NAMALWA (cell line): ENCODE measurements around the gene RBMS3.
"Not testable (repeated sequence)": the region's sequence is repeated elsewhere in the genome, so short reads cannot be mapped to it uniquely, and the experiment has no call there.

ENCODE experiments used
- DNase-seq: peaks from one replicate; pipeline ENCODE4 v3.0.0-alpha.2; 2015; ENCODE audit warnings: low spot score

RBMS3 gene

DNA sequence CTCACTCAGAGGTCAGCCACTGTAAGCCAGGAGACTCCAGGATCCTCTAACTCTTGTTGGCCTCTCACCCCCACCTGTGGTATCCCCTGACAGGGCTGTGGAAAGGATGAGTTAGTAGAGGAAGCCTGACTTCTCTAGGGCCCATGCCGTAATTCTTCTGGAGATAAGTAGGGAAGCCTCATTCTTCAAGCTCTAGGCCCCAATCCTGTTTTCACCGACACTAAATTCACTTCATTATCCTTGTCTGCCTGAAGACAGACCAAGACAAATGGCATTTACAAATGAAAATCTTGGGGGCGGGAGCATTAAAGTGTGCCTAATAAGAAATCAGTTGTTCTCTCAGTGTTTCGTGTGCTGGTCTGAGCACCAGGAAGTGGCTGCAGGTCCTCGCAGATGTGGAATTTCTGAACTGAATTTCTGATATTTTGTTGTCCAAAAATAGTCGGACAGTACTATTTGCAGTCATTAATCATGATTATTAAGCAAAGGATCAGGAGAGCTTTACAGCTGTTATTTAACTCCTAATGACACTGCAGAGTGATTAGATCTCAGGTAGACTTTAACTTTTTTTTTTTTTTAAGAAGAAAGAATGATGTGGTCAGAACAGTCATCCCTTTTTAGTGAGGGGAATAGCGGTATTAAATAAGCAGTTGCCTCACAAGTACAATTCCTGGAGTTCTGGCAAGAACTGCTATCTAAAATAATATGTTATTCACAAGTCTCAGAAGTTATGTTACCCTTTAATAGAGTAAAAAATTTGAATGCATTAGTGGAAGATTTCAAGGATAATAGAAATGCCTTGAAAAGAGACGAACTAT, 58.4 kb downstream of the RBMS3 start:
- DNase-seq = no peak

DNA sequence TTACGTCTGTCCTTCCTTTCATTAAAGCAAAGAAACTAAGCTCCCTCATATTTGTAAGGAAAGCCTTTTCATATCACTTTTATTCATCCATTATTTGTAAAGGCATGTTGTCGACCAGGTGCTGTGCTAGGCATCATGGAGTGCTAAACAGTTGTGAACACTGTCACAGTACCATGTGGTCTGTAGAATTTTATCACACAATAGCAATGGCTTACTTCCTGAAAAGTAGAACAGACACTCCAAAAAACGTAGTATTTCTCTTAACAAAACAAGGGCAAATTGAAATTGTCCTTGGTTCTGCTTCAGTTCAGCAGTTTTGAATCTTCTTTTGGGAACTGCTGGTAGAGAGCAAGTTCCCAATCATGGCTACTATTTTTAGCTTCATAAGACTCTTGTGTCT, 63.3 kb downstream of the RBMS3 start:
- DNase-seq = no peak

DNA sequence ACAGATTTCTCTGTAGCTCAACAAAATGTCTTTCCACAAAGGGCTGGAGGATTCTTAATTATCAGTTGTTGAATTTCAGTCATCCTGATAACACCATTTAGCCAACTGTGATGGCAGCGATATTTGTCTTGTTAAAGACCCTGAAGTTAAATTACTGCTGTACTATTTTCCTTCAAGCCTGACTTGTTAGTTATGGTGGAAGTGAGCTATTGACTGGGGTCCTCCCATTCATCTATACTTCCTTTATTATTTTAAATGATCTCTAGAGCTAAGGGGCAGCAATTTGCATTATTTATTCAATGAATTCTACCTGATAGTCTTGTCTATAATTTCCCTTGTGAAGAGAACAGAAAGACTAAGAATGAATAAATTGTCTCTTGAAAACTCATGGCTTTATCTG, 64.1 kb downstream of the RBMS3 start:
- DNase-seq = no peak

GRCh38 chr3:29345516-29346300, 64.8 kb downstream of the RBMS3 start:
- no peak for DNase-seq

DNA sequence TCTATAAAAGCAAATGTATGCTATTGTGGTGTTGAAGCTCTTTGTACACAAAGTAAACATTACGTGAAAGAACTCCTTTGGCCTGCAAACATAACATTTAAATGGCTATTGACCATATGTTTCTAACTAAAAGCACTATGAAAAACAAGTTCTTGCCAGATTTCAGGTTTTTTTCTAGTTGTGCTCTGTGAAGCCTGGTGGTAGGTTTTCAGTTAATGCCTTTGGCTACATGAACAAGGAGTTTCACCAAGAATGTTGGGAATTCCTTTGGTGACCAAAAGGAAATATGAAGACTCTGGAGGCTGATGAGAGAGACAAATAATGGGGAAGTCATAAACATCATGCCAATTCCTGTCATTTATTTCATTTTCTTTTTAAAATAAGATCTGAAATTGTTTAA, 66.0 kb downstream of the RBMS3 start:
- no peak for DNase-seq

DNA sequence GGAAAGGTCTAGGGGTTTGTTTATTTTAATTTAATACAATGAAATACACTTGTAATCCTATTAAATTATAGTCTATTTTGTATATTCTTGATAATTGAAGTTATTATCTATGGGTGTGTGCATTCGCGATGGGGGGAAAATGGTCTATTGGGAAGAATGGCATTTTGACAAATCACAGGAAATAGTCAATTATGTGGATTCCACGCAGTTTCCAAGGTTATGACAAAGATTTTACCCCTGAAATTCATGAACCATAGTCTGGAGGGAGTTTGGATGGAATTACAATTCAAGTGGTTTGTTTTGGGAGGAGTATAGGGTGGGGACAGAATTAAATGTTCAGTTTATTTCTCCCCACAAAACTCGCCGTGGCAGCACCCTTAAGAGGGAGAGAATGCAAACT, 66.5 kb downstream of the RBMS3 start:
- DNase-seq = no peak

DNA sequence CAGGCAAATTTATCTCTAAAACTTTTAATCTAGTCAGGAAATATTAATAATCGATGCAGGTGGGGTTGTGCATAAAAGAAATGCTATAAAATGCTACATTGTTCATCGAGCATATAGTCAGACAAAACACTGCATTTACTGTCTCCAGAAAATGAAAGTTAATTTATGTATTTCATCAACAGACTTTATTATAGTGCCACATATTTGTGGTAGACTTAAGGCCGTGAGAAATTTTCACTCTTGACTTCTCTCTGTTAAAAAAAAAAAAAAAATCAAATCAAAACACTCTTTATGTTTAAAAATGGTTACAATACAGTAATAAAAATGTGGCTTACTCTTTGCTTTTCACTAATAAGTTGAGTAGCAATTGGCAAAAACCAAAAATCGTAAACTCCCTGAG, 67.4 kb downstream of the RBMS3 start:
- no peak for DNase-seq

DNA sequence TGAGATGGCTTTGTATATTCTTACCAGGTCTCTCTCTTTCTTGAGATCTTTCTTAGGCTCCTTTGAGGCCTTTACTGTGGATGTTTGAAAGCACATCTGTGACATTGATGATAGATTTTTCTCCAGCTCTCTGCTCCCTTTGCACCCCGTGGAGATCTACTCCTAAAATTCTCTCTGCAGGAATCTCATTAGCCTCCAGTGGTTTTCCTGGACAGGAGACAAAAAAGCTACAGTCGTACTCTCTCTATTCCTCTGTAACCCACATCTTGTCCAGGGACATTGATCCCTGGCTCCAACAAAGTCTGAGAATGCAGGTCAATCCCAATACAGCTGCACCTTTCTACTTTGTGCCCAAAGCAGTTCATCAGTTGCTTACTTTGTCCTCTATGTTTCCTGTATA, 68.2 kb downstream of the RBMS3 start:
- no peak for DNase-seq

- DNase-seq = no peak
These were observed 72.9 kb downstream of the RBMS3 start for GRCh38 chr3:29353807-29354206.

GRCh38 chr3:29354894-29355293, 74.0 kb downstream of the RBMS3 start:
- DNase-seq = no peak

DNA sequence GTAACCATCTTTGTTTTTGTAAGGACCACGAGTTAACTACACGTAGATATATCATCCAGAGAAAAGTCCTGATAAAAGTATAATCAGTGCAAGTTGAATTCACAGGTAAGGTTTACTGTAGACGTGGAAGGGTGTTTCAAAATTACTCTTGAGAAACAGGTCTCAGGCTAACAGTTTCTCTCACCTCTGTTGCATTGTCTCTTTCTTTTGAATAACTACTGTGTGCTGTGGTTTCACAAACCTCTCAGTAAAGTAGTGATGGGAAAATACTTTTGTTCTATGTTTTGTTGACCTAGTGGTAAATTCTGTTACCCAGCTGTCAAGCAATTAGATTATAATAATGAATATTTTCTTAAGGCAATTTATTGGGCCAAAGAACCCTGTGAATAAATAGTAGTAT, 75.2 kb downstream of the RBMS3 start:
- DNase-seq = no peak

- not testable (repeated sequence) for DNase-seq
These were observed 79.4 kb downstream of the RBMS3 start for GRCh38 chr3:29360289-29360688.

DNA sequence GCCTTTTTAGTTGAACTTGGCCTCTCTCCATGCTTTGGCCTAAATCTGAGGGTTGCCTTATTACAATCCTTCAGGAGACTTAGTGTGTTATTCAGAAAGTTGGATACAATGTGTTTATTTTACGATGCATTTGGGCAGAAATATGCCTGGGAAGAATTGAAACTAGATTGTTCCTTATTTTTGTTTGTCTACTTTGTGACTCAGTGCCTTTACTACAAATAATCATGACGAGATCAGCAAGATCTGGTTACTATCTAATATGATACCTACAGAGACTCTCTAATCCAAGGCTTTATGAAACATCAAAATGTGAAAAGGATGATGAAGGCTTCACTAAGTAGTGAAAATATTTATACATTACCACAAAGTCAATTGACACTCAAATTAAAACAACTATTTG, 82.2 kb downstream of the RBMS3 start:
- DNase-seq = no peak

DNA sequence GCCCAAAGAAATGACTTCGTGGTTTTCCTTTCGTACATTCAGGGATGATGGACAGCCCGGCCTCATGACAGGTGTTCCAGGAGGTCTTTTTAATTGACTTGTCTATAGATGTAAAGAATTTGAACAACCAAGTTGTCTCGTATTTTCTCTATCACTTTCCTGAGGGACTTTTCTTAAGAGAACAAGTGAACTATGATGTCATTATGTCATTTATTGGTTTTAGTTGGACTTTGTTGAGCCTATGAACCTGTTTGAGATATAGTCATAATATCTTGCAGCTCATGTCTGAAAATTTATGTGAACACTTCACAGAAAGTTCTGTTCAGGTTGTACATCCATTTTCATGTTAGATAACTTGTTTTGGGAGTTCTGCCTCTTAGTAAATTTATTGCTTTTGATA, 89.2 kb downstream of the RBMS3 start:
- DNase-seq = no peak

GRCh38 chr3:29370476-29371420, 89.9 kb downstream of the RBMS3 start:
- DNase-seq = no peak

DNA sequence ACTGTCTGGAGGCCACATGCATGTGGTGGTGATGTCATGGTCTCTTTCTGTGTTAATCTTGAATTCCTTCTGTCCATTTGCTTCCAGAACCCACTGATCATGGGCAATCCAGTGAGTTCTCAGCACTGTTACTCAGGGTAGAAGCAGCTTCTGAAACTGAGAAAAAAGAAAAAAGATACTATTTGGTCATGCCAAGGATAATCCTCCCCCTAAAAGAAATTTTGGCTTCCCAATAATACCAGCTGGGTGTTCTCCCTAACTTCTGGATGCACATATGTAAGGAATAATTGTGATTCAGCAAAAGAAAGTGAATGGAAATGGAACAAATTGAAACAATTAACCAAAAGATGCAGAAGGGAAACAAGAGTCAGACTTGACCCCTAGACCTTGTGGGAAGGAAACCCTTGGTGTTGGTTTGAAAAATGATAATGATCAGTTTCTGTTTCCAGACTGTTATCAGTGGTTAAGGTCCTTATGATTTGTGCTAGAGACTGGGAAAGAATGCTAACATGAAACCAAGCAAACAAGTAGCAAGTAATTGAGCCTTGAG, 92.3 kb downstream of the RBMS3 start:
- no peak for DNase-seq

- DNase-seq = no peak
These were observed 93.4 kb downstream of the RBMS3 start for GRCh38 chr3:29374226-29374625.

DNA sequence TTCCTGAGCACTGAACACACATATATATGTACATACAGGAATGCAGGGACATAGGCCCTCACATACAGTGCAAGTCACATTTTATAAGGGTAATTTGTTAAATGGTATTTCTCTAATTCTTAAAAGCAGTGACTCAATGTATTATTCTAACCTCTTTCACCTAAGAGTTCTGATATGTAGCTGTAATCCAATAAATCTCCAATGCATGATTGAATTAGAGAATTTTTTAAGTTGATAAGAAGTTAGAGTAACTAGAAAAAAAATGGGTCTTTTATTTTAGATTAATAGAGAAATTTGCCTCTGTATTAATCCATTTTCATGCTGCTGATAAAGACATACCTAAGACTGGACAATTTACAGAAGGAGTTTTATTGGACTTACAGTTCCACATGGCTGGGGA, 98.2 kb downstream of the RBMS3 start:
- no peak for DNase-seq

GRCh38 chr3:29381595-29381994, 100.7 kb downstream of the RBMS3 start:
- no peak for DNase-seq

- no peak for DNase-seq
These were observed 101.5 kb downstream of the RBMS3 start for GRCh38 chr3:29382409-29382808.

- DNase-seq = no peak
These were observed 102.0 kb downstream of the RBMS3 start for GRCh38 chr3:29382845-29383244.

- no peak for DNase-seq
These were observed 103.8 kb downstream of the RBMS3 start for GRCh38 chr3:29384640-29385039.
